ENCODE data around the gene BPIFB6. TPM values are rescaled to one million over a fixed set of nuclear protein-coding genes. Genes with fewer than 3 reads are reported as not detected.

The BPIFB6 gene
- total and polyA plus RNA-seq, 2 donors (not counting 1 experiment from before 2014, with no cell fraction given), result not detected

GRCh38 chr20:33084722-33085121 is 53.3 kb downstream of the BPIFB6 start:
- Histone ChIP-seq H4K20me1 (ENCODE audit: control insufficient read depth, extremely low read depth, insufficient read depth, low read length) (no peaks in the 10 kb centered on the region), H3K4me2 (ENCODE audit: extremely low read depth, insufficient read depth, low read length) (no peak overlapping the region), H3K4me1 (ENCODE audit: control insufficient read depth, extremely low read depth, insufficient read depth, low read length) (no peaks in the 10 kb centered on the region), H3K27me3 (ENCODE audit: control insufficient read depth, insufficient read depth, low read length) (no peaks in the 10 kb centered on the region), H3K36me3 (ENCODE audit: control insufficient read depth, insufficient read depth, low read length) (no peaks in the 10 kb centered on the region), H3K4me3 (replicated peaks in 1 of 4; ENCODE audit: control extremely low read depth in 1 of 4, insufficient read depth in 1 of 4, low read depth in 3 of 4, low read length in 4 of 4) (no peak overlapping the region), H2AFZ (ENCODE audit: low read length) (no peak overlapping the region), H3K9me3 (ENCODE audit: control insufficient read depth, insufficient read depth, low read depth, low read length) (no peaks in the 10 kb centered on the region), H3K79me2 (ENCODE audit: control insufficient read depth, insufficient read depth, low read length) (no peaks in the 10 kb centered on the region), H3K9ac (ENCODE audit: insufficient read depth, low read length) (no peak overlapping the region), H3K27ac (ENCODE audit: insufficient read depth, low read length) (no peak overlapping the region)
- no peak for DNase-seq (ENCODE audit: low read depth in 2 of 2)
- no peak for TF ChIP-seq EZH2 (IDR thresholded peaks at IDR 0.05; ENCODE audit: low read length, missing control alignments)

- H3K9me3 ChIP-seq (ENCODE audit: control insufficient read depth, insufficient read depth, low read depth, low read length), result no peaks in the 10 kb centered on the region
- H3K4me3 ChIP-seq (replicated peaks in 1 of 4; ENCODE audit: control extremely low read depth in 1 of 4, insufficient read depth in 1 of 4, low read depth in 3 of 4, low read length in 4 of 4), result no peak overlapping the region
- H2AFZ ChIP-seq (ENCODE audit: low read length), result no peak overlapping the region
- H3K79me2 ChIP-seq (ENCODE audit: control insufficient read depth, insufficient read depth, low read length), result no peaks in the 10 kb centered on the region
- no peaks in the 10 kb centered on the region for H3K36me3 ChIP-seq (ENCODE audit: control insufficient read depth, insufficient read depth, low read length)
- H3K27ac ChIP-seq (ENCODE audit: insufficient read depth, low read length), result no peak overlapping the region
- DNase-seq (ENCODE audit: low read depth in 2 of 2), result no peak
- no peaks in the 10 kb centered on the region for H3K4me1 ChIP-seq (ENCODE audit: control insufficient read depth, extremely low read depth, insufficient read depth, low read length)
- H4K20me1 ChIP-seq (ENCODE audit: control insufficient read depth, extremely low read depth, insufficient read depth, low read length), result no peaks in the 10 kb centered on the region
- TF ChIP-seq EZH2 (IDR thresholded peaks at IDR 0.05; ENCODE audit: low read length, missing control alignments), result no peak
- no peak for TF ChIP-seq CTCF (conservative IDR thresholded peaks at IDR 0.05 in 1 of 2, IDR thresholded peaks at IDR 0.05 in 1 of 2; ENCODE audit: low read depth in 1 of 2, low read length in 2 of 2)
- H3K4me2 ChIP-seq (ENCODE audit: extremely low read depth, insufficient read depth, low read length), result no peak overlapping the region
- no peak overlapping the region for H3K9ac ChIP-seq (ENCODE audit: insufficient read depth, low read length)
- H3K27me3 ChIP-seq (ENCODE audit: control insufficient read depth, insufficient read depth, low read length), result no peaks in the 10 kb centered on the region
Measured at GRCh38 chr20:33086052-33086722, 54.7 kb downstream of the BPIFB6 start.

DNA sequence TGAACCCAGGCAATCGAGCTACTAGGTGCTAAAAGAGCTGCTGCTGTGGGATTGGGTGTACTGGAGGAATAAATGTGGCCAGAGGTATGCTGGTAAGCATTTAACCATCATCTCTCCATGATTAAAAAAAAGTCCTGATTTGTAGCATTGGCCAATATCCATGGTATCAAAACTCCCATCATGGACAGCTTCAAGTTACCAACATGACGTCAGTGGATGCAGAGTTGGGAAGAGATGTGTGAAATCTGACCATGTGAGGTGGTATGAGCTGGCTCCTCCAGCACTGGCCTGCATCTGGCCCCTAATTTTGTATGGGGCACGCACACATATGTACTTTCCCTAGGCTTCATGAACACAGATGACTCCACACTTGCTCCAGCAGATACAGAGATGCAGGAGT is 59.7 kb downstream of the BPIFB6 start:
- no peak overlapping the region for H3K27ac ChIP-seq (ENCODE audit: insufficient read depth, low read length)
- H3K9me3 ChIP-seq (ENCODE audit: control insufficient read depth, insufficient read depth, low read depth, low read length), result no peaks in the 10 kb centered on the region
- H3K4me1 ChIP-seq (ENCODE audit: control insufficient read depth, extremely low read depth, insufficient read depth, low read length), result no peaks in the 10 kb centered on the region
- H3K4me2 ChIP-seq (ENCODE audit: extremely low read depth, insufficient read depth, low read length), result no peak overlapping the region
- no peak overlapping the region for H2AFZ ChIP-seq (ENCODE audit: low read length)
- TF ChIP-seq EZH2 (IDR thresholded peaks at IDR 0.05; ENCODE audit: low read length, missing control alignments), result no peak
- TF ChIP-seq CTCF (conservative IDR thresholded peaks at IDR 0.05 in 1 of 2, IDR thresholded peaks at IDR 0.05 in 1 of 2; ENCODE audit: low read depth in 1 of 2, low read length in 2 of 2), result no peak
- no peak for DNase-seq (ENCODE audit: low read depth in 2 of 2)
- H3K4me3 ChIP-seq (replicated peaks in 1 of 4; ENCODE audit: control extremely low read depth in 1 of 4, insufficient read depth in 1 of 4, low read depth in 3 of 4, low read length in 4 of 4), result no peak overlapping the region
- no peaks in the 10 kb centered on the region for H3K36me3 ChIP-seq (ENCODE audit: control insufficient read depth, insufficient read depth, low read length)
- no peak overlapping the region for H3K9ac ChIP-seq (ENCODE audit: insufficient read depth, low read length)
- H3K27me3 ChIP-seq (ENCODE audit: control insufficient read depth, insufficient read depth, low read length), result no peaks in the 10 kb centered on the region
- H4K20me1 ChIP-seq (ENCODE audit: control insufficient read depth, extremely low read depth, insufficient read depth, low read length), result no peaks in the 10 kb centered on the region
- no peaks in the 10 kb centered on the region for H3K79me2 ChIP-seq (ENCODE audit: control insufficient read depth, insufficient read depth, low read length)

Measured in fibroblast of lung (primary cell).